ENCODE measurements around the gene SUGT1. TPM values are rescaled to one million over a fixed set of nuclear protein-coding genes. Genes with fewer than 3 reads are reported as not detected.
A peak's percentile ranks its signal among the peaks of the same experiment; 100 is the strongest.
"Not testable (repeated sequence)": the region's sequence is repeated elsewhere in the genome, so short reads cannot be mapped to it uniquely, and the experiment has no call there.

SUGT1 gene
- total RNA-seq, 1 donor from 2014 or later = 75.2 TPM

DNA sequence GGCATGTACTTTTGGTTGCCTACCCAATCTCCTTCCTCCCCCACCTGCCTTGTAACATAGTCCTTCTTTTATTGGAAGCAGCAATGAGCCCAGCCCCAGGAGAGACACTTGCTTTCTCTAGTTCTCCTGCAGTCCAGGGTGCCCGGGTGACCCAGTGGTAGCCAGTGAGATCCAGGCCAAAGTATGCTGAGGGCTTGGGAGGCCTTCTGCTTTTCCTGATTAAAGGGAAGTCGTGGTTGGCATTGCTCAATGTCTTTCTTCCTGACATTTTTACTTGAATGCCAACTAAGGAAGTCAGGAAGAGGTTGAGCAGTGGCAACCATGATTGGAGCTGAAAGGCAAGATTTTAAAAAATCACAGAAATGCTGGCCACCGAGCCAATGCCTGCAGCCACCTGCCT is 61.3 kb downstream of the SUGT1 start:
- Mint-ChIP-seq H3K27ac (ENCODE audit: unreplicated experiment) (peak overlapping the region; percentile 32), H3K27me3 (ENCODE audit: low read depth) (no peaks in the 10 kb centered on the region), H3K9me3 (peaks cover 10% of the 10 kb centered on the region), H3K4me3 (no peak overlapping the region), H3K36me3 (ENCODE audit: low read depth) (peaks cover 15% of the 10 kb centered on the region), H3K4me1 (peaks cover 4% of the 10 kb centered on the region)
- no peak for DNase-seq (ENCODE audit: low read depth, low spot score)
- TF ChIP-seq, protein P1, sequence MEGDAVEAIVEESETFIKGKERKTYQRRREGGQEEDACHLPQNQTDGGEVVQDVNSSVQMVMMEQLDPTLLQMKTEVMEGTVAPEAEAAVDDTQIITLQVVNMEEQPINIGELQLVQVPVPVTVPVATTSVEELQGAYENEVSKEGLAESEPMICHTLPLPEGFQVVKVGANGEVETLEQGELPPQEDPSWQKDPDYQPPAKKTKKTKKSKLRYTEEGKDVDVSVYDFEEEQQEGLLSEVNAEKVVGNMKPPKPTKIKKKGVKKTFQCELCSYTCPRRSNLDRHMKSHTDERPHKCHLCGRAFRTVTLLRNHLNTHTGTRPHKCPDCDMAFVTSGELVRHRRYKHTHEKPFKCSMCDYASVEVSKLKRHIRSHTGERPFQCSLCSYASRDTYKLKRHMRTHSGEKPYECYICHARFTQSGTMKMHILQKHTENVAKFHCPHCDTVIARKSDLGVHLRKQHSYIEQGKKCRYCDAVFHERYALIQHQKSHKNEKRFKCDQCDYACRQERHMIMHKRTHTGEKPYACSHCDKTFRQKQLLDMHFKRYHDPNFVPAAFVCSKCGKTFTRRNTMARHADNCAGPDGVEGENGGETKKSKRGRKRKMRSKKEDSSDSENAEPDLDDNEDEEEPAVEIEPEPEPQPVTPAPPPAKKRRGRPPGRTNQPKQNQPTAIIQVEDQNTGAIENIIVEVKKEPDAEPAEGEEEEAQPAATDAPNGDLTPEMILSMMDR (conservative IDR thresholded peaks at IDR 0.05) = no peak

DNA sequence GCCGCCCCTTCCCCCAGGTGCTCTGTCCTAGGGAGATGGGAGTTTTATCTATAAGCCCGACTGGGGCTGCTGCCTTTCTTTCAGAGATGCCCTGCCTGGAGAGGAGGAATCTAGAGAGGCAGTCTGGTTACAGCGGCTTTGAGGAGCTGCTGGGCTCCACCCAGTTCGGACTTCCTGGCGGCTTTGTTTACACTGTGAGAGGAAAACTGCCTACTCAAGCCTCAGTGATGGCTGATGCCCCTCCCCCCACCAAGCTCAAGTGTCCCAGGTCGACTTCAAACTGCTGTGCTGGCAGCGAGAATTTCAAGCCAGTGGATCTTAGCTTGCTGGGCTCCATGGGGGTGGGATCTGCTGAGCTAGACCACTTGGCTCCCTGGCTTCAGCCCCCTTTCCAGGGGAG is 68.3 kb downstream of the SUGT1 start:
- not testable (repeated sequence) for H3K27ac Mint-ChIP-seq (ENCODE audit: unreplicated experiment); DNase-seq (ENCODE audit: low read depth, low spot score); H3K27me3 Mint-ChIP-seq (ENCODE audit: low read depth); H3K4me3 Mint-ChIP-seq
- H3K36me3 Mint-ChIP-seq (ENCODE audit: low read depth) = peaks cover 23% of the 10 kb centered on the region
- peaks cover 13% of the 10 kb centered on the region for H3K9me3 Mint-ChIP-seq
- peaks cover 11% of the 10 kb centered on the region for H3K4me1 Mint-ChIP-seq

DNA sequence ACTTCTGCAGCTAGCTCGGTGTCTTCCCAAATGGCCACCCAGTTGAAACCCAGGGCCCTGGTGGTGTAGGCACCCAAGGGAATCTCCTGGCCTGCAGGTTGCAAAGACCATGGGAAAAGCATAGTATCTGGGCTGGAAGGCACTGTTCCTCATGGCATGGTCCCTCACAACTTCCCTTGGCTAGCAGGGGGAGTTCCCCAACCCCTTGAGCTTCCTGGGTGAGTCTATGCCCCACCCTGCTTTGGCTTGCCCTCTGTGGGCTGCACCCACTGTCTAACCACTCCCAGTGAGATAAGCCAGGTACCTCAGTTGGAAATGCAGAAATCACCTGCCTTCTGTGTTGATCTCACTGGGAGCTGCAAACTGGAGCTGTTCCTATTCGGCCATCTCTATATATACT is 68.7 kb downstream of the SUGT1 start:
- not testable (repeated sequence) for DNase-seq (ENCODE audit: low read depth, low spot score); H3K27me3 Mint-ChIP-seq (ENCODE audit: low read depth); H3K4me3 Mint-ChIP-seq
- H3K36me3 Mint-ChIP-seq (ENCODE audit: low read depth) = peaks cover 23% of the 10 kb centered on the region
- peak overlapping the region; percentile 32 for H3K27ac Mint-ChIP-seq (ENCODE audit: unreplicated experiment)
- peaks cover 13% of the 10 kb centered on the region for H3K9me3 Mint-ChIP-seq
- peaks cover 11% of the 10 kb centered on the region for H3K4me1 Mint-ChIP-seq

DNA sequence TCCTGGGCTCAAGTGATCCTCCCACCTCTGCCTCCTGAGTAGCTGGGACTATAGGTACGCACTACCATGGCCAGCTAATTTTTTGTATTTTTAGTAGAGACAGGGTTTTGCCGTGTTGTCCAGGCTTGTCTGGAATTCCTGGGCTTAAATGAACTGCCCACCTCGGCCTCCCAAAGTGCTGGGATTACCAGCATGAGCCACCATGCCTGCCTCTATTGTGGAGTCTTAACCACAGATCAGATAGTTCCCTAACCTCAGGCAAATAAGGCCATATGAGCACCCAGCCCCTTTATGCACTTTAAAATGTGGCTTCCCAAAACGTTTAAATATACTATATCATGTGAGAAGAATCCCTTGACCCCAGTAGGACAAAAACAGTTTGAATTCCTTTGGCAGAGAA is 70.5 kb downstream of the SUGT1 start:
- DNase-seq (ENCODE audit: low read depth, low spot score) = no peak
- Mint-ChIP-seq H3K27ac (ENCODE audit: unreplicated experiment) (no peak overlapping the region), H3K36me3 (ENCODE audit: low read depth) (peaks cover 14% of the 10 kb centered on the region), H3K4me1 (peaks cover 11% of the 10 kb centered on the region), H3K4me3 (no peak overlapping the region), H3K9me3 (peaks cover 11% of the 10 kb centered on the region), H3K27me3 (ENCODE audit: low read depth) (no peaks in the 10 kb centered on the region)
- TF ChIP-seq, protein P1 (conservative IDR thresholded peaks at IDR 0.05) = no peak

DNA sequence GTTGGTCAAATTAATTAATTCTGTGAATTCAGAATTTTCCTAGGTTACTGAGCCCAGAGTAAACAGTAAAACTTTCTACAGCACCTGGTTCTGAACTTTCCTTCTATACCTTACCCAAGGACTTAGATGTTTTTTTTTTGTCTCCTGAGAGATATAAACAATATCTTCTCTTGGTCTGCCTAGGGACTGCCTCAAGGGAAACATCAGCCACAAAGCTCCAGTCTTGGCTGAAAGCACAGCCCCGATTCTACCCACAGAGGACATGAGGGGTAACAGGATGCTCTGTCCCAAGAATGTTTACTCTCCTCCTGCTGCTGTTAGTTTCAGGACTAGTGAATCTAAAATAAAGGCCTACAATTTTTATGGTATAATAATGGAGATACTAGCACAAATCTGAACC is 72.7 kb downstream of the SUGT1 start:
- Mint-ChIP-seq H3K36me3 (ENCODE audit: low read depth) (peaks cover 4% of the 10 kb centered on the region), H3K9me3 (peaks cover 6% of the 10 kb centered on the region), H3K27ac (ENCODE audit: unreplicated experiment) (no peak overlapping the region), H3K4me3 (no peak overlapping the region), H3K27me3 (ENCODE audit: low read depth) (no peaks in the 10 kb centered on the region), H3K4me1 (peaks cover 11% of the 10 kb centered on the region)
- TF ChIP-seq, protein P1 (conservative IDR thresholded peaks at IDR 0.05) = no peak
- DNase-seq (ENCODE audit: low read depth, low spot score) = no peak

DNA sequence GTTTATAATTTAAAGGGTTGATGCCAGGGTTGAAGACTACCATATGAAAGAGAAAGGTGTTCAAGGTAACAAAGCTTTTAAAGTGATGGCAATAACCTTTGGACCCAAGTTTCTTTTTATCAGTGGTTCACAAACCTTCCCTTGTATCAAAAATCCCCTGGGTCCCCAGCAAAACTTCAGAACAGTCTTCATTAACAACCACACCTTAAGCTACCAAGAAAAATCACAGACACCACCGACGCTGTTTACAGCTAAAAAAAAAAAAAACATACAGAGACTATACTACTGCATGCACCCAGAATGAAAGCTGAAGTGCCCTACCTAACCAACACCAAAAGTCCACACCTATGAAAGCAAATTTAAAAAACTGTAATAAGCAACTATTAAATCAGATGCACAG is 73.6 kb downstream of the SUGT1 start:
- TF ChIP-seq, protein P1 (conservative IDR thresholded peaks at IDR 0.05) = no peak
- H3K9me3 Mint-ChIP-seq = peaks cover 6% of the 10 kb centered on the region
- H3K27ac Mint-ChIP-seq (ENCODE audit: unreplicated experiment) = no peak overlapping the region
- H3K36me3 Mint-ChIP-seq (ENCODE audit: low read depth) = peaks cover 8% of the 10 kb centered on the region
- H3K27me3 Mint-ChIP-seq (ENCODE audit: low read depth) = no peaks in the 10 kb centered on the region
- H3K4me3 Mint-ChIP-seq = no peak overlapping the region
- no peak for DNase-seq (ENCODE audit: low read depth, low spot score)
- peaks cover 11% of the 10 kb centered on the region for H3K4me1 Mint-ChIP-seq

Measured in neural crest cell (in vitro differentiated cells).